Activated CD8-positive, alpha-beta T cell treated with anti-CD3 and anti-CD28 coated beads for 36 hours (primary cell): Measurements from ENCODE around the gene IL10RB. TPM values are rescaled to one million over a fixed set of nuclear protein-coding genes. Genes with fewer than 3 reads are reported as not detected.
"Not testable (repeated sequence)": the region's sequence is repeated elsewhere in the genome, so short reads cannot be mapped to it uniquely, and the experiment has no call there.

Experiments
- ATAC-seq: fragments of 200-7000 bp; cut with Tn5 transposase; one replicate; pipeline ENCODE4 v1.10.0; 2021; ENCODE audit warnings: mild to moderate bottlenecking, moderate library complexity
- CTCF ChIA-PET: fragments of 350-600 bp; sonication (Branson Sonifier 250); formaldehyde crosslinking; loops from one replicate; lab custom pipeline; 2021; ENCODE audit warnings: antibody characterized with exemption; lab: Charles Lee
- POLR2A ChIA-PET: fragments of 350-600 bp; sonication (Branson Sonifier 250); formaldehyde crosslinking; loops from one replicate; lab custom pipeline; 2021; ENCODE audit warnings: antibody characterized with exemption; lab: Charles Lee
- DNase-seq: peaks from one replicate; pipeline ENCODE4 v3.0.0-alpha.2; 2020
- H3K27ac Mint-ChIP-seq: one replicate; pipeline ENCODE4 v1.8.0; 2021; ENCODE audit warnings: mild to moderate bottlenecking, mixed read lengths
- H3K27me3 Mint-ChIP-seq: one replicate; pipeline ENCODE4 v1.8.0; 2021; ENCODE audit warnings: mixed read lengths
- H3K36me3 Mint-ChIP-seq: one replicate; pipeline ENCODE4 v1.8.0; 2021; ENCODE audit warnings: low read depth, mixed read lengths
- H3K4me1 Mint-ChIP-seq: one replicate; pipeline ENCODE4 v1.8.0; 2021; ENCODE audit warnings: low read depth, mixed read lengths
- H3K4me3 Mint-ChIP-seq: one replicate; pipeline ENCODE4 v1.8.0; 2021; ENCODE audit warnings: mild to moderate bottlenecking, moderate library complexity, mixed read lengths
- H3K9me3 Mint-ChIP-seq: one replicate; pipeline ENCODE4 v1.8.0; 2021; ENCODE audit warnings: mixed read lengths
- intact Hi-C: fragments of 100-400 bp; cut with micrococcal nuclease; formaldehyde crosslinking; loops from one replicate; pipeline ENCODE4 v1.10.0; 2022
- total RNA-seq, 2 experiments: library from RNA; stranded (reverse); gene quantifications; one replicate each; pipeline ENCODE4 v1.2.3, GENCODE V29; 2021
- TF ChIP-seq, protein P1 (sequence below): fragments of 200-600 bp; IDR thresholded peaks from one replicate; pipeline ENCODE4 v1.8.0; 2022; ENCODE audit warnings: antibody characterized with exemption, mild to moderate bottlenecking

The IL10RB gene
- total RNA-seq, 2 experiments from 2014 or later, result 25.0 to 30.5 TPM

DNA sequence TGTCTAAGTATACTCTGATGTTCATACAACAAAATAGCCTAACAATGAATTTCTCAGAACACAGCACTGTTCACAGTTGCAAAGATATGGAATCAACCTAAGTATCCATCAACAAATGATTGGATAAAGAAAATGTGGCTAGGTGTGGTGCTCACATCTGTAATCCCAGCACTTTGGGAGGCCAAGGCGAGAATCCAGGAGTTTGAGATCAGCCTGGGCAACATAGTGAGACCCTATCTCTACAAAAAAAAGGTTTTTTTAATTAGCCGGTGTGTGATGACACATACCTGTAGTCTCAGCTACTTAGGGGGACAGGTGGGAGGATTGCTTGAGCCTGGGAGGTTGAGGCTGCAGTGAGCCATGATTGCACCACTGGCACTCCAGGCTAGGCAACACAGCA is 25.8 kb upstream of the IL10RB start:
- Mint-ChIP-seq H3K9me3 (no peaks in the 10 kb centered on the region), H3K36me3 (peaks cover 43% of the 10 kb centered on the region), H3K27ac (no peak overlapping the region), H3K27me3 (no peaks in the 10 kb centered on the region), H3K4me3 (no peak overlapping the region), H3K4me1 (peaks cover 82% of the 10 kb centered on the region)
- DNase-seq, result no peak
- ChIA-PET CTCF (interaction anchor here (0.6 to 1.5 kb wide), 2 partner anchors 43 to 121 kb away, joined by 4 to 6 read pairs; no protein-coding TSS in a partner anchor), POLR2A (interaction anchor here (1.3 kb wide), 1 partner anchor 14 kb away, joined by 3 read pairs; no protein-coding TSS in a partner anchor)
- no peak for ATAC-seq
- intact Hi-C loops, result no loop called here
- TF ChIP-seq, protein P1, sequence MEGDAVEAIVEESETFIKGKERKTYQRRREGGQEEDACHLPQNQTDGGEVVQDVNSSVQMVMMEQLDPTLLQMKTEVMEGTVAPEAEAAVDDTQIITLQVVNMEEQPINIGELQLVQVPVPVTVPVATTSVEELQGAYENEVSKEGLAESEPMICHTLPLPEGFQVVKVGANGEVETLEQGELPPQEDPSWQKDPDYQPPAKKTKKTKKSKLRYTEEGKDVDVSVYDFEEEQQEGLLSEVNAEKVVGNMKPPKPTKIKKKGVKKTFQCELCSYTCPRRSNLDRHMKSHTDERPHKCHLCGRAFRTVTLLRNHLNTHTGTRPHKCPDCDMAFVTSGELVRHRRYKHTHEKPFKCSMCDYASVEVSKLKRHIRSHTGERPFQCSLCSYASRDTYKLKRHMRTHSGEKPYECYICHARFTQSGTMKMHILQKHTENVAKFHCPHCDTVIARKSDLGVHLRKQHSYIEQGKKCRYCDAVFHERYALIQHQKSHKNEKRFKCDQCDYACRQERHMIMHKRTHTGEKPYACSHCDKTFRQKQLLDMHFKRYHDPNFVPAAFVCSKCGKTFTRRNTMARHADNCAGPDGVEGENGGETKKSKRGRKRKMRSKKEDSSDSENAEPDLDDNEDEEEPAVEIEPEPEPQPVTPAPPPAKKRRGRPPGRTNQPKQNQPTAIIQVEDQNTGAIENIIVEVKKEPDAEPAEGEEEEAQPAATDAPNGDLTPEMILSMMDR, result no peak

GRCh38 chr21:33241846-33242245 is 24.3 kb upstream of the IL10RB start:
- DNase-seq, result no peak
- no peaks in the 10 kb centered on the region for H3K27me3 Mint-ChIP-seq
- peak overlapping the region; percentile 66 for H3K27ac Mint-ChIP-seq
- TF ChIP-seq, protein P1, result no peak
- H3K4me1 Mint-ChIP-seq, result peaks cover 86% of the 10 kb centered on the region
- CTCF ChIA-PET, result interaction anchor here (1.5 kb wide), 1 partner anchor 119 kb away, joined by 6 read pairs; no protein-coding TSS in a partner anchor
- intact Hi-C loops, result no loop called here
- no peak for ATAC-seq
- no peak overlapping the region for H3K4me3 Mint-ChIP-seq
- no peaks in the 10 kb centered on the region for H3K9me3 Mint-ChIP-seq
- POLR2A ChIA-PET, result interaction anchor here (1.0 to 1.4 kb wide), 2 partner anchors 7 to 15 kb away, joined by 3 read pairs; no protein-coding TSS in a partner anchor
- H3K36me3 Mint-ChIP-seq, result peaks cover 52% of the 10 kb centered on the region

DNA sequence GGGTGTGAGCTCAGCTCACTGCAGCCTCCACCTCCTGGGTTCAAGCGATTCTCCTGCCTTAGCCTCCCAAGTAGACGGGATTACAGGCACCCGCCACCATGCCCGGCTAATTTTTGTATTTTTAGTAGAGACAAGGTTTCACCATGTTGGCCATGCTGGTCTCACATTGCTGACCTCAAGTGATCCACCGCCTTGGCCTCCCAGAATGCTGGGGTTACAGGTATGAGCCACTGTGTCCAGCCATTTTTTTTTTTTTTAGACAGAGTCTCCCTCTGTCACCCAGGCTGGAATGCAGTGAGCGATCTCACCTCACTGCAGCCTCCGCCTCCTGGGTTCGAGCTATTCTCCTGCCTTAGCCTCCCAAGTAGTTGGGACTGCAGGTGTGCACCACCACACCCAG is 23.3 kb upstream of the IL10RB start:
- DNase-seq, ATAC-seq, POLR2A ChIA-PET, intact Hi-C loops, H3K4me3 Mint-ChIP-seq, H3K27me3 Mint-ChIP-seq, H3K9me3 Mint-ChIP-seq, CTCF ChIA-PET: not testable (repeated sequence)
- peaks cover 86% of the 10 kb centered on the region for H3K4me1 Mint-ChIP-seq
- peaks cover 57% of the 10 kb centered on the region for H3K36me3 Mint-ChIP-seq
- H3K27ac Mint-ChIP-seq, result peak overlapping the region; percentile 97

DNA sequence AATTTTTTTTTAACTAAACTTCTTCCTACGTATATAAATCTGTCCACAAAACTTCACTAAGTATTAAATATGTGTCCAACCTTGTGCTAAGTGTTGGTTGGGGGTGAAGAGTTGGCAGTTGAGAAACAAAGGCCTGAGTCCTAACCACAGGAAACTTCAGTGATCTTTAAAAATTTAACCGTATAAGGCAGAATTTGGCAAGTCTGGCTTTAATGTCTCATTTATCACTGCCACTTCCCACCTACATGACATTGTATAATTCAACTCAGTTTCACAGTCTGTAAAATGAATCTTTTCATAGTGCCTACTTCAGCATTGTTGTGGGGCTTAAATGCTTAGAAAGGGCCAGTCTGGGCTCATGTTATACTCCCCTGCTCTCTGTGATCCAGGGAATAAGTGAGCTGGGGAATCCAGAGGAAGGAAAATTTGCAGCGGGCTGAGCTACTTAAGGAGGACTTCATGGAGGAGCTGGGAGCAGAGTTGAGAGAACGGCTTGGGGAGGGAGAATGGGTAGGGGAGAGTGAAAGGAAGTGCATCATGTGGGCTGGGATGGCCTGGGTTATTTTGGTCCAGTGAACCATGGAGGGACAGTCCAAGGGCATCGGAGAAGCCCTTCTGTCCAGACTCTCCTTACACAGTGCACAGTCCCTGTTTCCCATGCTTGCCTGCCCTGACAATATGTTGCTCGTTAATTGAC is 21.9 kb upstream of the IL10RB start:
- Mint-ChIP-seq H3K4me1 (peaks cover 84% of the 10 kb centered on the region), H3K36me3 (peaks cover 65% of the 10 kb centered on the region), H3K27me3 (no peaks in the 10 kb centered on the region), H3K4me3 (peak overlapping the region; percentile 41), H3K27ac (peak overlapping the region; percentile 97), H3K9me3 (no peaks in the 10 kb centered on the region)
- ChIA-PET POLR2A (interaction anchor here (1.3 to 1.9 kb wide), 2 partner anchors 11 to 19 kb away, joined by 4 to 6 read pairs; no protein-coding TSS in a partner anchor), CTCF (interaction anchor here (1.3 kb wide), 1 partner anchor 10 kb away, joined by 4 read pairs; no protein-coding TSS in a partner anchor)
- TF ChIP-seq, protein P1, result no peak
- intact Hi-C loops, result no loop called here
- DNase-seq, result peak; percentile 23
- ATAC-seq, result peak; percentile 73

DNA sequence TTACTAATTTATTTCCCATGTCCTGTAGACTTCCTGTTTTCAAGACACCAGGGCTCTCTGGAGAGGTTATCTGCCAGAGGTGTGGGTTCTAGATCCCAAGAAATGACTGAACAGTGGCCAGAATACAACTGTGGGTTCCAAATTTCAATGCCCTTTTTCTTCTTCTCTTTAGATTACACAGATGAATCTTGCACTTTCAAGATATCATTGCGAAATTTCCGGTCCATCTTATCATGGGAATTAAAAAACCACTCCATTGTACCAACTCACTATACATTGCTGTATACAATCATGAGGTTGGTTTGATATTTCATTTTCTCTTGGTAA is 21.4 kb upstream of the IL10RB start:
- TF ChIP-seq, protein P1, result no peak
- peak overlapping the region; percentile 41 for H3K4me3 Mint-ChIP-seq
- H3K27ac Mint-ChIP-seq, result peak overlapping the region; percentile 97
- peak; percentile 15 for ATAC-seq
- DNase-seq, result no peak
- H3K27me3 Mint-ChIP-seq, result no peaks in the 10 kb centered on the region
- ChIA-PET POLR2A (interaction anchor here (1.3 to 1.9 kb wide), 2 partner anchors 11 to 18 kb away, joined by 4 to 6 read pairs; no protein-coding TSS in a partner anchor), CTCF (interaction anchor here (1.3 to 1.6 kb wide), 2 partner anchors 11 to 117 kb away, joined by 4 to 5 read pairs; no protein-coding TSS in a partner anchor)
- no peaks in the 10 kb centered on the region for H3K9me3 Mint-ChIP-seq
- intact Hi-C loops, result no loop called here
- peaks cover 86% of the 10 kb centered on the region for H3K4me1 Mint-ChIP-seq
- H3K36me3 Mint-ChIP-seq, result peaks cover 70% of the 10 kb centered on the region
